ENCODE measurements around the gene POMP. TPM values are rescaled to one million over a fixed set of nuclear protein-coding genes. Genes with fewer than 3 reads are reported as not detected.
A peak's percentile ranks its signal among the peaks of the same experiment; 100 is the strongest.
"Not testable (repeated sequence)": the region's sequence is repeated elsewhere in the genome, so short reads cannot be mapped to it uniquely, and the experiment has no call there.

Gene POMP
- polyA plus RNA-seq, 3 donors: 81.5 to 90.7 (median 82.6) TPM

- no peak for DNase-seq
Observed at GRCh38 chr13:28684257-28684656, 25.3 kb downstream of the POMP start.

DNA sequence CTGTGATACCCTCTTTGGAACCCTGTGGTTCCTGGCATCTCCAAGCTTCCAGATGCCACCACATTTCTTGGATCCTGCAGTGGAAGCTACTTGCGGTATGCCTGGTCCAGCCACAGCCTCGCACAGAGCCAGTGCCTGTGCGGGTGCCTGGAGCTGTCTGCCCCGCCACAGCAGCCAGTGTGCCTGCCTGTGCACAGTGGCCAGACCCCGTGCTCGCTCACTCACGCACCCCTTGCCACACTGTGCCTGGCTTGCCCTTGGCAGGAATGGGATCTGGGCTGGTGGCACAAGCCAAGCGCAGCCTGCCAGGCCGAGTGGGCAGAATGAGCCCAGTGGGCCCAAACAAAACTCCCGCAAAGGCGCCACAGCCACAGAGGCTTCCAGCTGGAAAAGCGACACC, 26.2 kb downstream of the POMP start:
- no peak for DNase-seq

DNA sequence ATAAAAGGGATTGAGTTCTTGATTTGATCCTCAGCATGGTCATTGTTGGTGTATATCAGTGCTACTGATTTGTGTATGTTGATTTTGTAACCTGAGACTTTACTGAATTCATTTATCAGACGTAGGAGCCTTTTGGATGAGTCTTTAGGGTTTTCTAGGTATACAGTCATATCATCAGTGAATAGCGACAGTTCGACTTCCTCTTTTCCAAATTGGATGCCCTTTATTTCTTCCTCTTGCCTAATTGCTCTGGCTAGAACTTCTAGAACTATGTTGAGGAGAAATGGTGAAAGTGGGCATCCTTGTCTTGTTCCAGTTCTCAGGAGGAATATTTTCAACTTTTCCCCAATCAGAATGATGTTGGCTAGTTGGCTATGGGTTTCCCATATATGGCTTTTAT, 27.0 kb downstream of the POMP start:
- no peak for DNase-seq

GRCh38 chr13:28693605-28694491, 34.9 kb downstream of the POMP start:
- not testable (repeated sequence) for DNase-seq

DNA sequence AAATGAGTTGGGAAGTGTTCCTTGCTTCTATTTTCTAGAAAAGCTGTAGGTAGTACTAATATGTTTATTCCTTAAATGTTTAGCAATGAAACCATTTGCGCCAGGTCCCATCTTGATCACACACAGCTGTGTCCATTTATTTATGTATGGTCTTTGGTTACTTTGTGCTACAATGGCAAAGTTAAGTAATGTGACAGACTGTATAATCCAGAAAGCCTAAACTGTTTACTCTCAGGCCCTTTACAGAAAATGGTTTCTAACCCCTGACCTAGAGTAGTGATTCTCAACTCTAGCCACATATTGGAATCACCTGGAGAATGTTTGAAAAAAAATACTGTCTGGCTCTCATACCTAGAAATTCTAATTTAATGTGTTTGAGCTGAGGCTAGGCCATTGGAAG, 38.5 kb downstream of the POMP start:
- DNase-seq: no peak

DNA sequence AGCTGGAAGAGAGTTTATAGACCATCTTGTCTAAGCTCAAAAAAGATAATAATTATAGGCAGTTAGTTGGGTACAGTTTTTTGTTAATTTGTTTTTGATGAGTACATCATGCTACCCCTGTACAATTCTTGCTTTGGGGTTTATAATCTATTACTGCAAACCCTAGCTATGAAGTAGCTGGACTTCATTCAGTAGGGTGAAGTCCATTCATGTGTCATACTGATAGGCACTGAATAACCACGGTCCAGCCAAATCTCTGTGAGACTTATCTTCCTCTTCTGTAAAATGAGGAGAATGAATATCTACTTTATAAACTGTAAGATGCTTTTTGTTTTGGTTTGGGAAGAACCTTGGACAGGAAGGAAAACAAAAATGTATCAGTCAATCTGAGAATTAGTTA, 40.3 kb downstream of the POMP start:
- no peak for DNase-seq

DNA sequence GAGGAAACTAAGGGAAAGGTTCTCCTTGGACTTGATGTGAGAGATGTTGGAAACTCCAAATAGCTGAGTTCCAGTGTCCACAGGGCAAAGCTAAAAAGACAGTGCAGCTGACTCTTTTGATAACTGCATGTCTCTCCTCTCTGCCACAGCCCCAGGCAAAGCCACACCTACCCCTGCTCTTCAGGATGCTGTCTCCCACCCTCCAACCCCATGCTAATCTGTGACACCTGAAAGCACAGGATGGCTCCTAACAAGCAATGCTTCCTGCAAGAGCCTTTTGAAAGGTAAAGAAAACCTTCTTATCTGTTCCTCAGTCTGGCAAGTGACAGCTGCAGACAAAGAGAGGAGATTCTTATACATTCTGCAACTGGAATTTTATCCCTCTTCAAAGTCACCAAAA, 45.4 kb downstream of the POMP start:
- DNase-seq: no peak

DNA sequence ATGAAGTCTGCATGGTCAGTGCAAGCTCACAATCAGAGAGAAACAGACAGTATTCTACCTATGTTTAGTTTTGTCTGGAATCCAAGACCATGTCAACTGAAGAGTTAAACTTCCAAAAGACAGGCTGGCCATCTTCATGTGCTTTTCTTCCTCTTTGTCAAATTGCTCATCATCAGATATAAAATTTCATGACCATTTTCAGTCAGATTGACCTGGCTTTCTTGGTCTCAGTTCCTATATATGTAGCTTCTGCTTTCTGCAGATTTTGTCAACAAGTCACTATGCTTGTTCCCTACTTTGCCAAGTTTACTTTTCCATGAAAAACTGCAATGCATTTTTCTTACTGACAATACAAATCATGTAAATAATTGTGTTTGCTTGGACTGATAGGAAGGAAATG, 46.0 kb downstream of the POMP start:
- DNase-seq: no peak

- no peak for DNase-seq
Observed at GRCh38 chr13:28705461-28706083, 46.6 kb downstream of the POMP start.

GRCh38 chr13:28707629-28708427, 48.9 kb downstream of the POMP start:
- no peak for DNase-seq

DNA sequence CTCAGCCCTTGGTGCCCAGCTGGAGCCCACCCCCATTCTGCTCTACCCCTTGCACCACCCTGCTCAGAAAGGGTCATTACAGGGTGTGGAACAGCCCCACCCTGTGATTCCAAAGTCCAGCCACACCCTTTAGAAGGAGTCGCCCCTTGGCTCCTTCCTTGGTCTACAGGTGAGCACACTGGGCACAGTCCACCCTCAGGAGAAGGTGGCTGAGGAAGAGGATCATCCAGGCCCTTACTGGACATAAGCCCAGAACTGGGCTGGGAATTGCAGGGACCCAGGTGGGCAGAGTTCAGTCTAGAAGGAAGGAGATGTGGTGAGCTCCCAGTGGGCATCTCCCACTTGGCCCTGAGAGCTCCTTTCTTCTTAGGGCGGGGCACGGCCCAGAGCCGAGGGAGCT, 51.2 kb downstream of the POMP start:
- DNase-seq: no peak

GRCh38 chr13:28714651-28715050, 55.7 kb downstream of the POMP start:
- no peak for DNase-seq

DNA sequence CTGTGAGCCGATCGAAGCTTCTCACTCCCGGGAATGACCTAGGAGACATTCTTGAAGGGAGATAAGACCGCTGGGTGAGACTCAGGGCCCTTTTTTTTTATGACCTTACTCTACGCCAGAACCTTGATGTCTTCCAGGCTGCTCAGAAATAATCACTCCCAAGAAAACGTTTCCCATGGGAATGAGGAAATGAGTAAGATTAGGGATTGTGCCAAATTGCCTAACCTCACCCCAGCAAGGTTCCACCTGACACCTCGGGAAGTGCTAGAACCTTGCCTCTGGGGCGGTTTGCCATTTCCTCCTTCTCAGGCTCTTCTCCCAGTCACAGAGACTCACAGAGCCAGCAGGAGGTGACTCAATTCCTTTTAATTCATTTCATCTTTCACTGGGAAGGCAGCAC, 57.6 kb downstream of the POMP start:
- no peak for DNase-seq

- DNase-seq: no peak
Observed at GRCh38 chr13:28717170-28717569, 58.2 kb downstream of the POMP start.

DNA sequence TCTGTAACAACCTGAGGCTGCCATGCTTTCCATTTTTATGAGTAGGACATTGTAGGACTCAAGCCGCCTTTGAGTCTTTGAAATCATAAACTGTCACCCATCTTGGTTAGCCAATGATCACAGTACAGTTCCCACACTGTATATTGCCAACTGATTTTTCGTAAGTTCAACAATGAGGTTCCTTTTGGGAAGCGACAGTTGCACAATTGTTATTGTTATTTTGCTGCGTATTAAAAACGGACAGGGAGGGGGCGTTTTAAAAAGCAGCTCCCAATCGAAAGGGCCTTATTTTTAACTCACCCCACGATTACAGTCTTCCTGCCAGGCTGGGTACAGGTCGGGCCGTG, 59.2 kb downstream of the POMP start:
- no peak for DNase-seq

DNA sequence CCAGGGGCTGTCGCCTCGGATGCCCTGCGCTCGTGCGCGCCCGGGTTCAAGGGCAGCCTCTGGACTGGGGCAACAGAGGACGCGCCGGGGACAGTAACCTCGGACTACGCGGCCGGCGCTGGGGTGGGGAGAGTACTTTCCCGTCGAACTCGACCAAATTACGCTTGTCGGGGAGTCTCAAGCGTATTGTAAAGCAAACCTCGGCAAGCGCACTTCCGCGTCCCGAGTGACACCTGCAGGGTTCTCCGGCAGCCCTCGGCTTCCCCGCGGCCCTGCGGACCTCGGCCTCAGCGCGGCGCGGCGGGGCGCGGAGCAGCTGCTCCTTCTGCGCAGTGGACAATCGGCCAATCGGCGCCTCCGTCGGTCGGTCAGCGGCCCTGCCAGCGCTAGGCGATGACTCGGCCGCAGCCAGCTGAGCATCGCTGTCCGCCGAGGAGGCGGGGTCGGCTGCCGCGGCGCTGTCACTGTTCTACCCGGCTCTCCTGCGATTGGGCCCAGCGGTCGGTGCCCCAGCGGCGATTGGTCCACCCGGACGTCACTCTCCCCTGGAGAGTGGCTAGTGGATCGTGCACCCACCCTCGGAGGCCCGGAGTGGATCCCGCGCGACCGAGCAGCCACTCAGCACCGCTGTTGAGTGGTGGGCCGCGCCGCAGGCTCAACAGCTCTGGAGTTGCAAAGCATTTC, 59.8 kb downstream of the POMP start, which contains the start of gene SLC46A3:
Gene SLC46A3, minus strand, starts transcription at position 428 of the 684 bp plus-strand sequence. CDS start 972 bp downstream, outside the sequence.
- peak; percentile 93 for DNase-seq

- DNase-seq: no peak
Observed at GRCh38 chr13:28719227-28720055, 60.5 kb downstream of the POMP start.

DNA sequence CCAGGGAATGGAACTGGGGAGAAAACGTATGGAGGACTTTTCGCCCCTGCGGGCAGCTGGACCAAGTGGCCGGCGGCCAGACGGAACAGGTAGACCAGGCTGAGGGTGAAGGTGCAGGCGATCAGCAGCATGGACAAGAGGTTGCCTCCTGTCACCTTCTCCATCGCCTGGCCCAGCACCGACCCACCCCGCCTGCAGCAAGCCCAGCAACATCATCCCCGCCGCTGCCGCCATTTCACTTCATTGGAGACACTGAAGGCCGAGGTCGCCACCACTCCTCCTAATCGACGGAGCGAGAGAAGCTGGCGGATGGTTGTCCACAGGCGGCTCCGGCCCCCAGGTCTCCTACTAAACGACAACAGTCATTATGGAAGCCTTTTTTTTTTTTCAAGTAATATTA, 64.9 kb downstream of the POMP start:
- no peak for DNase-seq

DNA sequence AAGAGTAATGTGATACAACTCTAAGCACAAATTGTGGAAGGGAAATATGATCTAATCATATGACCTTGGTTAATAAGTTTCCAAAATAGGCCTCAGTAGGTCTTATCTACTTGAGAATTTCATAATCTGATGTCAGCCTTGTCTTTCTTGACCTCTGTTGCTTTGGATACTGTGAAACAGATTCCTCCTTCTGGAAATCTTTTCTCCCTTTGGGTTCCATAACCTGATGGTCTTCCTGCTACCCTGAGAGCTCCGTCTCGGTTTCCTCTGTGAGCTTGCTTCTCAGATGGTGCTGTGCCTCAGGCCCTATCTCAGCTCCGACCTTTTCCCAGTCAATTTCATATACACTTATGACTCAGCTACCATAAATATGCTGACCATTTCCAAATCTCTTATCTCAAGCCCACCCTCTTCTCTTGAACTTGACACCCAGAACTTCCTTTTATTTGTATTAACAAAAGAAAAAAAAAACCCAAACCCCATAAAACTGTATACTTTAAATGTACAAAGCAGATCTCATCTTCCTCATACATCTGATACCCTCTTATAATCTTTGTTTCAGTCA, 66.2 kb downstream of the POMP start:
- DNase-seq: no peak
